MCF 10A (cell line): ENCODE measurements around the gene ROR1. TPM values are rescaled to one million over a fixed set of nuclear protein-coding genes. Genes with fewer than 3 reads are reported as not detected.

Experiments used
- BruUV-seq: library from RNA; stranded (reverse); fragments of 400-500 nt; replicated peaks from 2 replicates; lab custom pipeline; 2021; lab: Mats Ljungman, UMichigan
- CTCF ChIA-PET: fragments of 300-600 bp; sonication (Branson Sonifier 250); formaldehyde crosslinking; extraction: SDS; loops from one replicate; lab custom pipeline; 2021; ENCODE audit warnings: antibody characterized with exemption, inconsistent platforms; lab: Yijun Ruan, JAX
- POLR2A ChIA-PET: fragments of 300-600, 350-650 bp; sonication (Branson Sonifier 250); formaldehyde crosslinking; extraction: SDS; loops from one replicate; lab custom pipeline; 2020; ENCODE audit warnings: antibody characterized with exemption, inconsistent platforms; lab: Yijun Ruan, JAX
- DNase-seq: peaks from one replicate; pipeline ENCODE4 v3.0.0-alpha.2; 2018; ENCODE audit not compliant: unreplicated experiment
- H3K27ac Mint-ChIP-seq: one replicate; pipeline ENCODE4 v1.8.0; 2022; ENCODE audit warnings: mild to moderate bottlenecking, low read depth, mixed read lengths; ENCODE audit not compliant: unreplicated experiment
- H3K27me3 Mint-ChIP-seq: one replicate; pipeline ENCODE4 v1.8.0; 2022; ENCODE audit warnings: mixed read lengths; ENCODE audit not compliant: insufficient read depth, unreplicated experiment
- H3K36me3 Mint-ChIP-seq: one replicate; pipeline ENCODE4 v1.8.0; 2022; ENCODE audit warnings: mild to moderate bottlenecking, moderate library complexity, mixed read lengths; ENCODE audit not compliant: insufficient read depth, unreplicated experiment
- H3K4me1 Mint-ChIP-seq: one replicate; pipeline ENCODE4 v1.8.0; 2022; ENCODE audit warnings: mixed read lengths; ENCODE audit not compliant: insufficient read depth, unreplicated experiment
- H3K4me3 Mint-ChIP-seq: one replicate; pipeline ENCODE4 v1.8.0; 2022; ENCODE audit warnings: mild to moderate bottlenecking, moderate library complexity, mixed read lengths; ENCODE audit not compliant: unreplicated experiment
- H3K9me3 Mint-ChIP-seq: one replicate; pipeline ENCODE4 v1.8.0; 2022; ENCODE audit warnings: mixed read lengths; ENCODE audit not compliant: unreplicated experiment
- CTCF ChIP-seq: fragments of 200-600 bp; IDR thresholded peaks from one replicate; pipeline ENCODE4 v1.8.0; 2022; ENCODE audit warnings: antibody characterized with exemption, mild to moderate bottlenecking; ENCODE audit not compliant: unreplicated experiment
- intact Hi-C: fragments of 100-400 bp; cut with micrococcal nuclease; formaldehyde crosslinking; loops from 2 replicates; pipeline ENCODE4 v1.14.1; 2022
- total RNA-seq: library from RNA; stranded (reverse); gene quantifications from 2 replicates; pipeline ENCODE4 v1.2.3, GENCODE V29; 2022

ROR1 gene
- total RNA-seq, 1 experiment from 2014 or later, result 4.6 TPM

GRCh38 chr1:63987014-63987627, 213.3 kb downstream of the ROR1 start:
- ChIA-PET CTCF (no interaction called here), POLR2A (no interaction called here)
- Mint-ChIP-seq H3K9me3 (no peaks in the 10 kb centered on the region), H3K27me3 (no peaks in the 10 kb centered on the region), H3K4me3 (no peak overlapping the region), H3K27ac (peak overlapping the region; percentile 12), H3K4me1 (peaks cover 12% of the 10 kb centered on the region), H3K36me3 (no peaks in the 10 kb centered on the region)
- DNase-seq, result no peak
- intact Hi-C loops, result no loop called here
- no TSS peak for BruUV-seq
- TF ChIP-seq CTCF, result no peak

- H3K27ac Mint-ChIP-seq, result peak overlapping the region; percentile 12
- POLR2A ChIA-PET, result no interaction called here
- H3K4me1 Mint-ChIP-seq, result peaks cover 12% of the 10 kb centered on the region
These were observed 213.8 kb downstream of the ROR1 start for GRCh38 chr1:63987628-63988024.

GRCh38 chr1:63988941-63989340, 215.1 kb downstream of the ROR1 start:
- intact Hi-C loops, result no loop called here
- BruUV-seq, result no TSS peak
- no peak for DNase-seq
- Mint-ChIP-seq H3K27ac (no peak overlapping the region), H3K27me3 (no peaks in the 10 kb centered on the region), H3K4me1 (peaks cover 4% of the 10 kb centered on the region), H3K36me3 (no peaks in the 10 kb centered on the region), H3K4me3 (no peak overlapping the region), H3K9me3 (no peaks in the 10 kb centered on the region)
- TF ChIP-seq CTCF, result no peak
- CTCF ChIA-PET, result no interaction called here
- POLR2A ChIA-PET, result no interaction called here

More at GRCh38 chr1:63987628-63988024, 213.8 kb downstream of the ROR1 start:
- DNase-seq, result no peak
- CTCF ChIA-PET, result interaction anchor here (0.7 kb wide), 1 partner anchor 123 kb away, joined by 3 read pairs; no protein-coding TSS in a partner anchor
- intact Hi-C loops, result no loop called here
- no peaks in the 10 kb centered on the region for H3K27me3 Mint-ChIP-seq
- H3K4me3 Mint-ChIP-seq, result no peak overlapping the region
- no peaks in the 10 kb centered on the region for H3K9me3 Mint-ChIP-seq
- BruUV-seq, result no TSS peak
- TF ChIP-seq CTCF, result no peak
- H3K36me3 Mint-ChIP-seq, result no peaks in the 10 kb centered on the region

GRCh38 chr1:63991685-63992084, 217.9 kb downstream of the ROR1 start:
- ChIA-PET CTCF (no interaction called here), POLR2A (no interaction called here)
- no peak for DNase-seq
- intact Hi-C loops, result no loop called here
- H3K4me3 Mint-ChIP-seq, result no peak overlapping the region
- no peaks in the 10 kb centered on the region for H3K4me1 Mint-ChIP-seq
- H3K9me3 Mint-ChIP-seq, result no peaks in the 10 kb centered on the region
- no TSS peak for BruUV-seq
- H3K36me3 Mint-ChIP-seq, result no peaks in the 10 kb centered on the region
- no peaks in the 10 kb centered on the region for H3K27me3 Mint-ChIP-seq
- no peak for TF ChIP-seq CTCF
- H3K27ac Mint-ChIP-seq, result no peak overlapping the region
